ENCODE results near the gene ANKRD50.
A peak's percentile ranks its signal among the peaks of the same experiment; 100 is the strongest.

Gene ANKRD50

GRCh38 chr4:124632439-124632838, 80.1 kb downstream of the ANKRD50 start:
- TF ChIP-seq POLR2AphosphoS5 (IDR thresholded peaks at IDR 0.05; ENCODE audit: low read depth, low read length), result no peak
- no peak for TF ChIP-seq TAF1 (IDR thresholded peaks at IDR 0.05; ENCODE audit: borderline replicate concordance, insufficient read depth, low read length)
- TF ChIP-seq SIN3A (IDR thresholded peaks at IDR 0.05; ENCODE audit: borderline replicate concordance, insufficient read depth, low read length), result no peak
- no peak for TF ChIP-seq FOXP2 (optimal IDR thresholded peaks at IDR 0.05; ENCODE audit: borderline replicate concordance, extremely low read depth, extremely low read length, insufficient read depth)
- TF ChIP-seq REST (IDR thresholded peaks at IDR 0.05; ENCODE audit: insufficient read depth in 1 of 2, low read depth in 2 of 2, low read length in 2 of 2), result no peak

GRCh38 chr4:124631760-124632159, 80.8 kb downstream of the ANKRD50 start:
- TF ChIP-seq SIN3A (IDR thresholded peaks at IDR 0.05; ENCODE audit: borderline replicate concordance, insufficient read depth, low read length) (peak; percentile 76; the same call in 1 of the 2 replicates), FOXP2 (optimal IDR thresholded peaks at IDR 0.05; ENCODE audit: borderline replicate concordance, extremely low read depth, extremely low read length, insufficient read depth) (no peak), TAF1 (IDR thresholded peaks at IDR 0.05; ENCODE audit: borderline replicate concordance, insufficient read depth, low read length) (no peak), POLR2AphosphoS5 (IDR thresholded peaks at IDR 0.05; ENCODE audit: low read depth, low read length) (no peak), REST (IDR thresholded peaks at IDR 0.05; ENCODE audit: insufficient read depth in 1 of 2, low read depth in 2 of 2, low read length in 2 of 2) (peak in 1 of 2 experiments; percentile 62; a peak in 1 of 4 replicates)

GRCh38 chr4:124629681-124630080, 82.9 kb downstream of the ANKRD50 start:
- no peak for TF ChIP-seq TAF1 (IDR thresholded peaks at IDR 0.05; ENCODE audit: borderline replicate concordance, insufficient read depth, low read length)
- no peak for TF ChIP-seq POLR2AphosphoS5 (IDR thresholded peaks at IDR 0.05; ENCODE audit: low read depth, low read length)
- TF ChIP-seq FOXP2 (optimal IDR thresholded peaks at IDR 0.05; ENCODE audit: borderline replicate concordance, extremely low read depth, extremely low read length, insufficient read depth), result no peak
- no peak for TF ChIP-seq SIN3A (IDR thresholded peaks at IDR 0.05; ENCODE audit: borderline replicate concordance, insufficient read depth, low read length)
- no peak for TF ChIP-seq REST (IDR thresholded peaks at IDR 0.05; ENCODE audit: insufficient read depth in 1 of 2, low read depth in 2 of 2, low read length in 2 of 2)

Measured in PFSK-1 (cell line).